Measurements from ENCODE around the gene PDXDC1.
"Not testable (repeated sequence)": the region's sequence is repeated elsewhere in the genome, so short reads cannot be mapped to it uniquely, and the experiment has no call there.

Gene PDXDC1

GRCh38 chr16:15012941-15013340, 38.1 kb downstream of the PDXDC1 start:
- not testable (repeated sequence) for DNase-seq (ENCODE audit: low read depth in 2 of 2)

GRCh38 chr16:15015671-15016070, 40.8 kb downstream of the PDXDC1 start:
- not testable (repeated sequence) for DNase-seq (ENCODE audit: low read depth in 2 of 2)

GRCh38 chr16:15016354-15016753, 41.5 kb downstream of the PDXDC1 start:
- DNase-seq (ENCODE audit: low read depth in 2 of 2) = not testable (repeated sequence)

- DNase-seq (ENCODE audit: low read depth in 2 of 2) = not testable (repeated sequence)
These were observed 42.2 kb downstream of the PDXDC1 start for GRCh38 chr16:15016951-15017580.

- peak; percentile 38 to 47 for DNase-seq (ENCODE audit: low read depth in 2 of 2)
These were observed 46.6 kb downstream of the PDXDC1 start for GRCh38 chr16:15021429-15021828.

- DNase-seq (ENCODE audit: low read depth in 2 of 2) = not testable (repeated sequence)
These were observed 47.4 kb downstream of the PDXDC1 start for GRCh38 chr16:15022194-15022593.

DNA sequence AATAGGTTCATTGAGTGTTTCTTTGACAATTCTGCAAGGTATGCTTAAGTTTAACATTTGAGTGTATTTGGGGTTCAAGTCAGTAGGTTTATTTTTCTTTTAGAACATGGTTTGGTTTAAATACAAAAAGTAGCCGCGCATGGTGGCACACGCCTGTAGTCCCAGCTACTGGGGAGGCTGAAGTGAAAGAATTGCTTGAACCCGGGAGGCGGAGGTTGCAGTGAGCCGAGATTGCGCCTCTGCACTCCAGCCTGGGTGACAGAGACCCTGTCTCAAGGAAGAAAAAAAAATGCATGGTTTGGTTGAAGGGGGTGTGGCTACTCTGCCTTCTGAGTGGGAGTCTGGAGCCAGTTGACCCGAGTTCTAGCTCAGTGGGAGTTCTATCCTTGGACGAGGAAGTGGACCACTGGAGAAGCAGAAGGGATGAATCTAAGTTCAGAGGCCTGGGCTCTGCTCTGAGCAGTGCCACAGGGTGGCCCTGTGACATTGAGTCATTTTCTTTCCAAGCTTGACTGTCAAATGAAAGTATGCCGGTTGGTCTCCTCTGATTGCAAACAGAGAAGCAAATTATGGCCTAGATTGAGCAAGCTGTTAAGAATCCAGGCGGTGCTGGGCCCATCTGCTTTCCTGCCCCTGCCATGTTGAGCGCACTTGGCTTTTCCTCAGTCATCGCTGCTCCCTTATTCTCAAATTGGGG, 48.7 kb downstream of the PDXDC1 start:
- not testable (repeated sequence) for DNase-seq (ENCODE audit: low read depth in 2 of 2)

DNA sequence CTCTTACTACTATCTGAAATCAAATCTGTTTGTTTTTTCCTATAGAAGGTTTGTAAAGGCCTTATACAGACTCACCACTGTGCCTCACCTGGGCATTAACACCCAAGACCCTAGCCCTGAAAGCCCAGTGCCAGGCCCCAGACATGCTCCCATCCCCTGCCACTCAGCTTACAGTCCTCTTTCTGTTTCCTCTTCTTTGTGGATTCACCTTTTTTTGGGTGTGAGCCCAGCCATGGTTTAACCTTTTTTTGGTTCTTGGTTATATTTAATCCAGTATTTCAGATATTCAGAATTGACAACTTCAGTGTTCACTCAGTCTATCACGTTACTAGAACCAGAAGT, 50.0 kb downstream of the PDXDC1 start:
- DNase-seq (ENCODE audit: low read depth in 2 of 2) = not testable (repeated sequence)

- peak in 1 of 2 experiments; percentile 20 for DNase-seq (ENCODE audit: low read depth in 2 of 2)
These were observed 50.6 kb downstream of the PDXDC1 start for GRCh38 chr16:15025234-15025951.

DNA sequence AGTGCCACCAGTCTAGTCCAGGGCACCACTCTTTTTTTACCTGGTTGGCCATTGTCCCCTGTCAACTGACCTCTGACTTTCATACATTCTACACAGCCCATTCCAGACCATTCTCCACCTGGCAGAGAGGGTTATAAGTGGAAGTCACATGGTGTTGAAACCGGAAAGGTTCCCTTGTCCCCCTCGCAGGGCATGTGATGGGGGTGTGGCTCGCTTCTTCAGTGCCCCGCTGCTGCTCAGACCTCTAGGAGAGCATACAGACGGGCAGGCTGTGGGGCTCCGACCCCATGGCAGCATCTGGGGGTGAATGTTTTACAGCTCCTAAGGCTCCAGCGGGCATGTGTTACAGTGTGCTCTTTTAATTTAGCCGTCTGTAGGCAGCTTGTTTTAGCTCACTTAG, 52.2 kb downstream of the PDXDC1 start:
- not testable (repeated sequence) for DNase-seq (ENCODE audit: low read depth in 2 of 2)

DNA sequence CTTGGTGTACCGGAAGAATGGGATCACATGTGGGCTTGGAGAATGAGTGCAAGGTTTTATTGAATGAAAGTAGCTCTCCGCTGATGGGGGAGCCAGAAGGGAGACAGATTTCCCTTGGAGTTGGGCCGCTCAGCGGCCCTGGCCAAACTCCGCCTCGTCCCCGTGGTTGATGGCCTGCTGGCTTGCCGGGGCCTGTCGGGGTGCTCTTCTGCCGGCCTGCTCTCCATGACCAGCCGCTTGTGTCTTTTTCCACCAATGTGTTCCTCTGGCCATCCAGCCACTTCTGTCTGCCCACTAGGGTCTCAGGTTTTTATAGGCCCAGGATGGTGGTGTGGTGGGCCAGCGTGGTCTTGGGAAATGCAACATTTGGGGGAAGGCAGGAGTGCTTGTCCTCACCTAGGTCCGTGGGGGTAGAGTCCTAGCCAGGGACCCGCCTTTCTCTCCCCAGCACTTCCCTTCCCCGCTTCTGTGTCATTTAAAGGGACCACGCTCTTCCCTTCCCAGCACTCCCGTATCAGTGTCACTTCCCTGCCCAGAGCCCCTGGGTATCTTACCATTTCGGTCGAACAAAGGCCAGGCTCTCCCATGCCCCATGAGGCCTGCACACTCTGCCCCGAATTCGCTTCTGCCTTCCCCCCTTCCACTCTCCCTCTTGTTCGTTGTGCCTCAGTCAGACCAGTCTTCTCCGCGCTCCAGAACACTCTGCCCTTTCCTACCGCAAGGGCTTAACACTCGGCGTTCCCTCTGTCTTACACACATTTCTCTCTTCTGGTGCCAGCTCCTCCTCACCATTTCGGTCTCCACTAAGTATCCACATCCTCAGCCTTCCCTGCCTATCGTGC, 52.9 kb downstream of the PDXDC1 start:
- not testable (repeated sequence) for DNase-seq (ENCODE audit: low read depth in 2 of 2)

DNA sequence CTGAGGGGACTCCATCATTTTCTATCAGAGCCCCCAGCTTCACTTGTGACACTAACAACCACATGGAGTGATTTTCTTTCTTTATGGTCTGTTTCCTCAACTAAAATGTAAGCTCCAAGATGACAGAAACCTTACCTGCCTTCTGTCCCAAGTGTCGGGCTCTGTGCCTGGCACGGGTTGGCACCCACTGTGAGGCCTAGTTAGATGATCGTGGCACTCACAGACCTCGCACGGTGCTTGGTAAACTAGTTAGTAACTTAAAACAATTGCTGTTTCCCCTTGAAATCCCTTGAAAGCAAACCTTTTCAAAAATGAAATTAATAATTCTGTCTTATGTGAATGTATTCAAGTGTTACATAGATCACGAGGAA, 53.5 kb downstream of the PDXDC1 start:
- not testable (repeated sequence) for DNase-seq (ENCODE audit: low read depth in 2 of 2)

DNA sequence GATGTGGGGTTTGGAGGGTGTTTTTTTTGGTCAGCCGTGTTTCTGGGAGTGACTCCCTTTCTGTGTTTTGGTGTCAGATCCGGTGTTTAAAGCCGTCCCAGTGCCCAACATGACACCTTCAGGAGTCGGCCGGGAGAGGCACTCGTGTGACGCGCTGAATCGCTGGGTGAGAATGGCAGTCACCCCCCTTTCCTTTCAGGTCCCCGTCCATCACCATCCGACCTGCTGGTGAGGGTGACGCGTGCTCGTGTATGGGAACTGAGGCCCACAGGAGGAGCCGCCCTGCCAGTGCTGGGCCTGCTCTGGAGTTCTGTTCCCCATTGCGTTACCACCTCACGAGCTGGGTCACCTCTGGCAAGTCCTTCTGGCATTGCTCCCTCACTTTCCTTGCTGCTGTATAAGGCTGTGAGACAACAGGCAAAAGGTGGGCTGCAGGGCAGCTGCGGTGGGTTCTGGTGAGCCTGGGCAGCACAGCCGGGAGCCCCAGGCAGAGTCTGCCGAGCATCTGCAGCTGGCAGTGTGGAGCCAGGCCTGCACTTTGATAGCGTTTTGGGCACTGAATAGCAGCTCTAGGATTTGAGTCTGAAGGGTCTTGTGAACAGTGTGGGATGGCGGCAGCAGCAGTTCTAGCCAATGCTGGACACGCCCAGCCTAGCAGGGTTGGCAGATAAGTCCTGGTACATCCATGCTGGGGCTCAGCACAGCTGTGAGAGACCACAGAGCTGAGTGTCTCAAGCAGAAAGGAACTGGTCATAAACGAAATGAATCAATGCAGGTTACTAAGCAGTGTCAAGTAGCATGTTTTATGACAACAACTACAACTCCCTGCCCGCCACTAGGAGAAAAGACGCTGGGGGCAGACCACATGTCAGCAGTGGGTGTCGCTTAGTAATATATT, 54.2 kb downstream of the PDXDC1 start:
- DNase-seq (ENCODE audit: low read depth in 2 of 2) = not testable (repeated sequence)

DNA sequence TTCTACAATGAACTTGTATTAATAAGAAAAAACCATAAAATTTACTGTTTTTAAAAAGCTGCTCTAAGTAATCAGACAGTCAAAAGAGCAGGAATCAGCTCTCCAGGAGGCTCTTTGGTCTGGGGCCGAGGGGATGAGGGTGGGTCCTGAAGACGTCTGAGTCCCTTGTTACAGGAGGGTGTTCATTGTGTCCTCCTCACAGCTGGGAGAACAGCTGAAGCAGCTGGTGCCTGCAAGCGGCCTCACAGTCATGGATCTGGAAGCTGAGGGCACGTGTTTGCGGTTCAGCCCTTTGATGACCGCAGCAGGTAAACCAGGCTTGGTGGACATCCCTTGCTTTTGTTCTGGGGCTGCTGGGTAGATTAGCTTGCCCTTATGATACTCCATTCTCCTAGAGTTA, 54.9 kb downstream of the PDXDC1 start:
- not testable (repeated sequence) for DNase-seq (ENCODE audit: low read depth in 2 of 2)

GRCh38 chr16:15031179-15031578, 56.4 kb downstream of the PDXDC1 start:
- DNase-seq (ENCODE audit: low read depth in 2 of 2) = no peak

DNA sequence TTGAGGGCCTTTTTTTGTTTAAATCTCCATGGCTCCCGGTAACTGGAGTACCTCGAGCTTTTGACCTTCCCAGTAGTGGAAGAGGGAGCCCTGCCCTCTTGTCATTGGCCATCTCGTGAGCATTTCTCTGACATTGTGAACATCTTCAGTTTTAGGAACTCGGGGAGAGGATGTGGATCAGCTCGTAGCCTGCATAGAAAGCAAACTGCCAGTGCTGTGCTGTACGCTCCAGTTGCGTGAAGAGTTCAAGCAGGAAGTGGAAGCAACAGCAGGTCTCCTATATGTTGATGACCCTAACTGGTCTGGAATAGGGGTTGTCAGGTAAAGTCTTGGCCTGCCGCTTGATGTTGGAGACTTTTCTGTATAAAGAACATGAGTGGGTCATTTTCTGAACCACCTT, 56.8 kb downstream of the PDXDC1 start:
- no peak for DNase-seq (ENCODE audit: low read depth in 2 of 2)

- no peak for DNase-seq (ENCODE audit: low read depth in 2 of 2)
These were observed 57.9 kb downstream of the PDXDC1 start for GRCh38 chr16:15032547-15033308.

DNA sequence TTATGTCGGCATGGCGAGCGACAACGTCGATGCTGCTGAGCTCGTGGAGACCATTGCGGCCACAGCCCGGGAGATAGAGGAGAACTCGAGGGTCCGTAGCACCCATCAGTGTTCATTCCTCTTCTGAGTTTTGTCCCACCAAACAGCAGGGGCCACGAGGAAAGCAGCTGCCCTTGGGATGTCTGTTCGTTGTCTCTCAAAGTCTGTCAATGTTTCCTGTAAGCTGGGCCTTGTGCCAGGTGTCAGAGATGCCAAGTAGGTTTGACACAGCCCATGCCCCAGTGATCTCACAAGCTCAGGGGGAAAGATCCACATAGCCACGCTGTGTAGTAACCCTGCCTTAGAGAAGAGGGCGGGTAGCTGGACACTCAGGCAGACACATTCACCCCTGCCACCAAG, 58.5 kb downstream of the PDXDC1 start:
- DNase-seq (ENCODE audit: low read depth in 2 of 2) = no peak

- DNase-seq (ENCODE audit: low read depth in 2 of 2) = no peak
These were observed 59.7 kb downstream of the PDXDC1 start for GRCh38 chr16:15034266-15035162.

Measured in fibroblast of skin of left quadriceps (primary cell).